Measurements from ENCODE around the gene AIDA.

DNA sequence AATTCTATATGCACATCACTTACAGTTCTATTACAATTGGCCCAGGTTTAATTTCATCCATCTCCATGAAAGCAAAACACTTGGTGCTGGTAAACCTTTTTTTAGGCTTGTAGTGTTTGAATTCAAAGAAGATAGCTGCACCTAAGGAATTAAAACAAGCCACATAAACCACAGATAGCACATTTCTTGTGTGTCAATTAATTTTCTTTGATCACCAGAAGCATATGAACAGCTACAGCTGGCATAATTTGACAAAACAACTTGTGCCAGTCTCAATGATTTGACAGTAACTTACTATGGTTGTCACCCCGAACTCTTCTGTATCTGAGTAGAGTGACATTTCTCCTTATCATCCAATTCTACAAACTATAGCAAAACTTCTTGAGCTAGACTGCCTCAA, 42.2 kb downstream of the AIDA start:
- TF ChIP-seq CTCF (conservative IDR thresholded peaks at IDR 0.05) (no peak), ZFX (IDR thresholded peaks at IDR 0.05) (no peak)
